ENCODE results near the gene TCIRG1. TPM values are rescaled to one million over a fixed set of nuclear protein-coding genes. Genes with fewer than 3 reads are reported as not detected.

TCIRG1 gene
- total RNA-seq, 1 donor from 2014 or later = 3.1 TPM

- no peak for DNase-seq
Measured at GRCh38 chr11:68006606-68007166, 32.1 kb upstream of the TCIRG1 start.

GRCh38 chr11:68007498-68008380 lies 31.1 kb upstream of the TCIRG1 start:
- no peak for DNase-seq

- no peak for DNase-seq
Measured at GRCh38 chr11:68008381-68009337, 30.2 kb upstream of the TCIRG1 start.

DNA sequence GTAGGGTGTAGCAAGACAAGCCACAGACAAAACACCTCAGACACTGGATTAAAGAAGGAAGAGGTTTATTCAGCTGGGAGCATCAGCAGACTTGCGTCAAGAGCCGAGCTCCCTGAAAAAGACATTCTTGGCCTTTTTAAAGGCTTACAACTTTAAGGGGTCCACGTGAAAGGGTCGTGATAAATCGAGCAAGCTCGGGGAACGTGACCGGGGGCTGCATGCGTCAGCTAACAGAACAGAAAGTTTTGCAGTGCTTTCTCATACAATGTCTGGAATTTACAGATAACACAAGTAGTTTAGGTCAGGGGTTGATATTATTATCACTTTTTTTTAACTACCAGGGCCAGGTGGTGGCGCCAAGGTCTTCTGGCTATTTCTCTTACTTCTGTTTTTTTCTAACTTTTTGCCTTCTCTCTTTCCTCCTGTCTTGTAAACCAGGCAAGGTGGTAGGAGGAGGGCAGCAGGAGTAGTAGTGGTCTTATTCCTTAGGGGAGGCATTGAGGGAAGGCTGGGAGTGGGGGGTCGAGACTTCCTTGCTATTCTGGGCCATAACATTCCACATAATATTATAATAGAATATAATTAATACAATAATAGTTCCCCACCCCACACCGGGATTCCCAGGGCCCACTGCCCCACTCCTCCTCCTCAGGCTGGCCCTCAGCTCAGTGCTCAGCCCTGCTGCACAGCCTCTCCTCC lies 29.3 kb upstream of the TCIRG1 start:
- DNase-seq = no peak

- peak; percentile 60 for DNase-seq
Measured at GRCh38 chr11:68010090-68011041, 28.5 kb upstream of the TCIRG1 start, which contains the start of gene ALDH3B1. ALDH3B1 (plus strand) TSS chr11:68010327; CDS start chr11:68015298, 4,971 bp downstream.

GRCh38 chr11:68011051-68011943 lies 27.5 kb upstream of the TCIRG1 start:
- DNase-seq = no peak

GRCh38 chr11:68012044-68012842 lies 26.6 kb upstream of the TCIRG1 start:
- no peak for DNase-seq

- no peak for DNase-seq
Measured at GRCh38 chr11:68012843-68013610, 25.8 kb upstream of the TCIRG1 start.

DNA sequence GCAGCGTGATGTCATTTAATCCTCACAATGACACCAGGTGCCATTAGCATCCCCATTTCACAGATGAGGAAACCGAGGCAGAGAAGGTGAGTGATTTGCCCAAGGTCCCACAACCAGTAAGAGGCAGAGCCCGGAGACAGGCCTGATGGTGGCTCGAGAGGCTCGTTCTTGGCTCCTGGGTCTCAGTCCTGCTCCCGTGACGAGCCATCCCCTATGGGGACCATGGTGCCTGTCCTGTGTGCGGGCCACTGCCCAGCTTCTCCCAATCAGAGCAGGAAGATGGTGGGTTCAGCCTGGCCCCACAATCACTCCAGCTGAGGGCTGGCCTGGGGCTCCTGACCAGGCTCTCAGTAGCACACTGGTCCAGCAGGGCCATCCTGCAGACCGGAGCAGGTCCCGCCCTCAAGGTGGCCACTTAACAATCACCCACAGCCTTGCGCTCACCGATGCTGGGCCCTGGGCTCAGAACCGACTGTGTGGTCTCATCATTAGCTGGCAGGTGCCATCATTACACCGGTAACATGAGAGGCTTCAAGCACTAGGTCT lies 25.1 kb upstream of the TCIRG1 start:
- DNase-seq = no peak

GRCh38 chr11:68014157-68014946 lies 24.5 kb upstream of the TCIRG1 start:
- no peak for DNase-seq

DNA sequence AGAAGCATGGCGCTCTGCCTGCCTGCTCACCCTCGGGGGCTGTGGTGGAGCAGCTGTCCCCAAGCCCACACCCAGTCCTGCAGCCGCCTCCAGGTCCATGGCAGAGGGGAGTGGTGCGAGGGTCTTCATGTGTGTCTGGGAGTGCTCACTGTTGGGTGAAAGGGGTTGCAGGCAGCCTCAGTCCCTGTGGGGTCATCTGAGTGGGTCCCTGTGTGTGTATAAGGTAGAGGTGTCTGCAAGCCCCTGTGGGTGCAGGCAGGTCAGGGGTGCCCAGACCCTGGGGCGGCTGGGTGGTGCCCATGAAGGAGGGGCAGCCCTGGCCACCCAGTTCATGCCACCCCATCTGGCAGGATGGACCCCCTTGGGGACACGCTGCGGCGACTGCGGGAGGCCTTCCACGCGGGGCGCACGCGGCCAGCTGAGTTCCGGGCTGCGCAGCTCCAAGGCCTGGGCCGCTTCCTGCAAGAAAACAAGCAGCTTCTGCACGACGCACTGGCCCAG lies 23.8 kb upstream of the TCIRG1 start:
- DNase-seq = no peak

GRCh38 chr11:68015467-68015866 lies 23.4 kb upstream of the TCIRG1 start:
- DNase-seq = no peak

DNA sequence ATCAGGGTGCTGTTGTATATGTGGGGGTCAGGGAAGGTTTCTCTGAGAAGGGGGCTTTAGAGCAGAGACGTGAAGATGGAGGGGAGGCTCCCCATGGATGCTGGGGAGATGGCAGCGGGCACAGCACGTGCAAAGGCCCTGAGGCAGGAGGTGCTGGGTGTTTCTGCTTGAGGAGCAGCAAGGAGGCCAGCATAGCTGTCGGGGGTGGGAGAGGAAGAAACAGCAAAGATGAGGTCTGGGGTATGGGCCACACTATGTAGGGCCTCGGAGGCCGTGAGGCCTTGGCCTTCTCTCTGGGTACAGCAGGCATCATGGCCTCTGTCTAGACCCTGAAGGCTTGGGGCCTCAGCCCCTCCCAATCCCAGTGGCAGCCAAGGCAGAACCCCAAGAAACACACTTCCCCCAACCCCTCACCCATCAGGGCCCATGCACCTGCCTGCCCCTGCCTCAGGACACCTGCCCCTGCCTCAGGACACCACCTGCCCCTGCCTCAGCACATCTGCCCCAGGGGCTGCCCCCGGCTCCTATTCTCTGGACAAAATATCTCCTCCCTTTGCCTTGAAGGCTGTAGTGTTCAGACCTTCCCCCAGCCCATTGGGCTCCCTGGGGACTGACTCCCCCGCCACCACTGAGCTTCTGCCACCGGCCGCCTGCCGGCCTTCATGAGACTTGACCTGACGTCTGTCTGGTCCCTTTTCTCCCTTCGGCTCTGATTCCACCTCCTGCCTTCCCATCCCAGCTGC lies 22.5 kb upstream of the TCIRG1 start:
- DNase-seq = no peak

- no peak for DNase-seq
Measured at GRCh38 chr11:68016904-68017817, 21.7 kb upstream of the TCIRG1 start.
